T1000 (cell line): Measurements from ENCODE around the gene RNF123.

Source experiments
- DNase-seq: peaks from one replicate; lab custom pipeline; 2025; ENCODE audit warnings: mixed read lengths; lab: John Stamatoyannopoulos, UW

RNF123 gene

DNA sequence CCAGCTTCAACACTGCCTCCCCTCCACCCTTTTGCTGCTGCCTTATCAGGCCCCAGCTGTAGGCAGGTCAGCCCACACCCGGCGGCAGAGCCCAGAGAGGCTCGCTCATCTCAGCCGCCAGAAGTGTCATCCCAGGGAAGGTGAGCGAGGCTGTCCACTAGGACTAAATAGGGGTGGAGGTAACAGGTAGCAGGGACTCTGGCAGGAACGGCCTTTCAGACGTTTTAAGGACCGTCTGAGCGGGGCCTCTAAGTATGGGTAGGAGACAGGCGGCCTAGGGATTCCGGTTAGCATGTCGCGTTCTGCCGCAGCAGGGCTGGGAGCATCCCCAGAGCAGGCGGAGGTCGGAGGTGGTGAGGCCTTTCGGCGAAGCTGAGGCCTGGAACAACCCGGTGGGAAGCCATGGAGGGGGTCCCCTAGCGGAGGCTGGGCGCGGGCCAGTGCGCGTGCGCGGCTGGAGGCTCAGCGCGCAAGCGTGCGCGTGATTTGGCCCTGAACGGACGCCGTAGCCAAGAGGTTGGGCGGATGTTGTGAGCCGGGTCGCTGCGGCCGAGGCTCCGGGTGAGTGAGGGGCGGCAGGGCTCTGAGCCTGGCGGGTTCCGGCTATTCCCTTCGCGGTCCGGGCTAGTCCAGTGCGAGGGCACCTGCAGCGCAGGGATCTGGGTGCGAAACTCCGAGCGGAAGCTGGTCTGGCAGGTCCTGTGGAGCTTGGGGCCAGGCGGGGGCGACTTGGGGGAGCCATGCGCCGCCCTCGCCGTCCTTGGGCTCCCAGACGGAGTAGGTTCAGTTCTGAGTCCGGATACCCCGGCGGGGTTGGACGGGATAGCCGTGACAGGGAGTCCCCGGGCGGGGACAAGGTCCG, at the start of gene RNF123, which contains the start of gene MST1:
TSS of gene RNF123 (plus strand) at position 512 of the 862 bp plus-strand sequence. CDS start 1,609 bp downstream, outside the sequence.
TSS of gene MST1 (minus strand) at position 429 of the 862 bp plus-strand sequence. CDS start 783 bp downstream, outside the sequence.
- DNase-seq: no peak

DNA sequence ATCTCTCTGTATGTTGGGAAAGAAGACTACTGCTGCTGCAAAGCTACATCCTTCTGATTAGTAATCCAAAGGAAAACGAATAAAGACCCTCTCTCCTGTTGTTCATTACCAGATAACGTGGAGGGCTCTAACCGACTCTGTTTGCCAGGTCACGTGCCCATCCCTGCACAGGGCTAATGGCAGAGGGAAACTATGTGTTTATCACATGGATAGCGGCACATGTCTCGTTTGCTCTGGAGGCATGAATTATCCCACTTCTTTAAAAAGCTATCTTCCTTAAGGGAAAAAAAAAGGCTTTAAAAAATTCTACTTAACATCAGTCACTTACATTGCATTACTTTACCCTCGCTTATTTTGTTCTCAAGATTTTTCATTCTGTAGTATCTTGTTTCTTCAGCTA, 48.1 kb upstream of the RNF123 start:
- DNase-seq: no peak

DNA sequence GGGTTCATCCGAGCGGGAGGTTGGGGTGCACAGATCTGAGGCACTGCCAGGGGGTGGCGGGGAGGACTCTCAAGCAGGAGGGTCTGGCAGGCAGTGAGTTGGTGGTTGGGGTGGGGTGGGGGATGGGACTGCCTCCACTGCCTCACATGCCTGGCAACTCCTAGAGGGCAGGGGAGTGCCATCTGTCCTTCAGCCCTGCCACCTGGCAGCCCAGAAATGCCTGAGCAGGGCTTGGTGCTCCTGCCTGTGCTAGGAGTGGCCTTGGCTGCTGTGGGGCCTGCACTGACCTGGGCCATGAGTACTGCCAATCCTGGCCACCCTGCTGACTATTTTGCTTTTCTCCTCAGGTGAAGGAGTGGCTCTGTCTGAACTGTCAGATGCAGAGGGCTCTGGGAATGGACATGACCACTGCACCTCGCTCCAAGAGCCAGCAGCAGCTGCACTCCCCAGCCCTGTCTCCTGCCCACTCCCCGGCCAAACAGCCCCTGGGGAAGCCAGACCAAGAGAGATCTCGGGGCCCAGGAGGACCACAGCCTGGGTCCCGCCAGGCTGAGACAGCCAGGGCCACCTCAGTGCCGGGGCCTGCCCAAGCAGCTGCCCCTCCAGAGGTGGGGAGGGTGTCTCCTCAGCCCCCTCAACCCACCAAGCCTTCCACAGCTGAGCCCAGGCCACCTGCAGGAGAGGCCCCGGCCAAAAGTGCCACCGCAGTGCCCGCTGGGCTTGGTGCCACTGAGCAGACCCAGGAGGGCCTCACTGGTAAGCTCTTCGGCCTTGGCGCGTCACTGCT, 47.2 kb upstream of the RNF123 start:
- DNase-seq: no peak

DNA sequence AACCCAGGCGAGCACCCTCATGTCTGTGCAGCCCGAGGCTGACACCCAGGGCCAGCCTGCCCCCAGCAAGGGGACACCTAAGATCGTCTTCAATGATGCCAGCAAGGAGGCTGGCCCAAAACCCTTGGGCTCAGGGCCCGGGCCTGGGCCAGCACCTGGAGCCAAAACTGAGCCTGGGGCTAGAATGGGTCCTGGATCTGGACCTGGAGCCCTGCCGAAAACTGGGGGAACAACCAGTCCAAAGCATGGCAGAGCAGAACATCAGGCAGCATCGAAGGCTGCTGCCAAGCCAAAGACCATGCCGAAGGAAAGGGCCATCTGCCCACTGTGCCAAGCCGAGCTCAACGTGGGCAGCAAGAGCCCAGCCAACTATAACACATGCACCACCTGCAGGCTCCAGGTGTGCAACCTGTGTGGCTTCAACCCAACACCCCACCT, 46.6 kb upstream of the RNF123 start:
- DNase-seq: no peak

DNA sequence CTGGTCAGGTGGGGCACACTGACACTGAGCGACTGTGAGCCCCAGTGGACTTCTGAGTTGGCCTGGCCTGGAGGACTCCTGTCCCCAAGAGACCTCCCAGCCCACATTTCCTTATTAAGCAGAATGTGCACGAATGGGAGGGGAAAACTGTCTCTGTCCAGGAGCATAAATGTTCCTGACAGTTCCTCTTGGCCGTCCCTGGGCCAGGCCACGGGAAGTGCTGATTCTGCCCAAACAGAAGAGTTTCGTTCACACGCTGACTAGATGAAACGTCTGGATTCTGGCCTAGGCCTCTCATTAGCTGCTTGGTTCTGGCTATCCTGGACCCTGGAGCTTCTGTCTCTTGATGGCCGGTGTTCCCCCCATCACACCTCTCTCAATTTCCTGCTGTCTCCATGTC, 44.7 kb upstream of the RNF123 start:
- no peak for DNase-seq

DNA sequence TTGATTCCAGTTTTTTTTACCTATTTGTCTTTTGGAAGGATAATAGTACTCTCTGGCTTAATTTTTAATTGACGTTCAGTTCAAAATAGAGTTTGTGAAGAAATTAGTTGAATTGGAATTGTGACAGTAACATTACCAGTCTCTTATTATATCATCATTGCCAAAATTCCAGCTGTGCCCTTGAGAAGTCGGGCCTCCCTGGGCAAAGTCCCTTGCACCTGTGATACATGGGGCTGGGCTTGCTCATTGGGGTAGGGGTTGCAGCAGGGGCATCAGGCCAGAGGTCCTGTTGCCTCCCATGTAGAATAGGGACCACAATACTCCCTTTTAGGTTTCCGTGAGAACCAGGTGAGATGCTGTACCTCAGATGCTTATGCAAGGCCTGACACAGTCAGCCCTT, 43.1 kb upstream of the RNF123 start:
- no peak for DNase-seq

DNA sequence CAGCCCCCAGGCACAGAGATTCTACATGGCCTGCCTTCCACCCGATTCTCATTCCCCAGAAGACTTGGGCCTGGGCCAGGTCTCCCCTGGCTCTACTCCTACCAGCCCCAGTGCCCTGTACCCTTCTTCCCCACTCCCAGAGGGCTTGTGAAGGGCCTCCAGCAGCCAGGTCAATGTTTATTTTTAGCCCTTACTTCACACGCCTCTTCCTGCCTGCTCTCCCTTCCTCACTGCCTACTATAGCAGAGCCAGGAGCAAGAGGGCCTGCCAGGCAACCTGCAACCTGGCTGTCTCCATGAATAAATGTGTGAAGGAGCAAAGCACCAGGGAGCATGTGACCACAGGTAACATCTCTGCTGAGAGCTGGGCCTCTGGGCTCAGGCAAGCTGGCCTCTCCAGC, 41.6 kb upstream of the RNF123 start:
- no peak for DNase-seq

DNA sequence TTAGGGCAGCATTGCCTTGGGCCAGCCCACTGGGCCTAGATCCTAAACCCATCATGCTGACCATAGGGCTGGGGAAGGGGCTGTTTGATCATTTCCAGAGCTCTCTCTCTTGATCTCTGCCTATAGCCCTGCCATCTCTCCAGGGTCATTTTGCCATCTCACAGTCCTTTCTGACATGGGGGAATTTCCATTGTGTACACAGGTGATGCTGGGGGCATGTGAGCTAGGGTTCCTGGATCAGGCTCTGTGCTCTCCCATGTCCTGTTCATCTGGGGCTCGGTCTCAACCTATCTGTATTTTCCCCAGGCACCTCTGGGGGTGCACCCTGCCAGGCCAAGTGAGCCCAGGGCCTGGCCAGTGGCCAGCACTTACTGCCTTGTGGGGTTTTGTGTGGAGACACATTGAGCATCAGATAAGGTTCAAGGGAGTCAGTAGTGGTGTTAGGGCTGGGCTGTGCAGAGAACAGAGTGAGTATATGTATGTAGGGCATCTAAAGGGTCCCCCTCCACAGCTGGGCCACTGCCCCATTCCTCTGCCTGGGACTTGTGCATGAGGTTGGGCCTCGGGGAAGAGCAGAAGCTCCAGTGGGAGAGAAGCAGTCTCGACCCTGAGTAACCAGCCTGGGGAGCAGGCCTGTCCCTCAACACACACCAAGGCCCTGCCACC, 40.9 kb upstream of the RNF123 start:
- no peak for DNase-seq

DNA sequence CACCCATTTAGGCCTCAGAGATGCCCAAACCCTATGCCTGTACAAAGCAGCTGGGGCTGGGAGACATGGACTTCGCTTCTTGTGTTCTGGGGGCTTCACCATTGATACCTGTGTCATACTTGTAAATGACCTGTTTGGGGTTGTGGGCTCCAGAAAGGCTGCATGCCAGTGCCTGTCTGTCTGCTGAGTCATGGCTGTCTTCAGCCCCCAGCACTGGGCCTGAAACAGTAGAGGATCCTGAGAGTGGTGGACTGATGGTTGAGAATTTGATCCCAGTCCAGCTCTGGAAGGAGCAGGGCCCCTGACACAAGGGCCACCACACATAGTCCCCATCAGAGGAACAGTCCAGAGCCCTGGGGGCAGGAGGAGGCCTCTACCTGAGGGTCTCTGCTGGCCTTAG, 39.8 kb upstream of the RNF123 start:
- DNase-seq: no peak

DNA sequence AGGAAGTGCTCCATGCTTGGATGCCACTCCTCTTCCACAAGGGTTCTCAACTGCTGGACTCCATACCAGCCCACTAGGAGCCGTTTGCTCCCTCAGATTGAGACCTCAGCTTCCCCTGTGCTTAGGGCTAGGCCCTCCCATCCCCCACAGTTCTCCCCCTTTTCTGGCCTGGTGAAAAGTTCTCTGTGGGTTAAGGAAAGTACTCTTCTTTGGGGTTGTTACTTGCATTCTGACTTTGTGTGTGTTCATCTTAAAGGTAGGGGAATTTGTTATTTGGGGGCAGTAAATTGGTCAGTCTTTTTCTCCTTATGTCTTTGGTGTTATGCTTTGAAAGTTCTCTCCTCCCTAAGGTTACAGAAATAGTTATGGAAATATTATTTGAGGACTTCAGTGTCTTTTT, 39.2 kb upstream of the RNF123 start:
- DNase-seq: no peak

DNA sequence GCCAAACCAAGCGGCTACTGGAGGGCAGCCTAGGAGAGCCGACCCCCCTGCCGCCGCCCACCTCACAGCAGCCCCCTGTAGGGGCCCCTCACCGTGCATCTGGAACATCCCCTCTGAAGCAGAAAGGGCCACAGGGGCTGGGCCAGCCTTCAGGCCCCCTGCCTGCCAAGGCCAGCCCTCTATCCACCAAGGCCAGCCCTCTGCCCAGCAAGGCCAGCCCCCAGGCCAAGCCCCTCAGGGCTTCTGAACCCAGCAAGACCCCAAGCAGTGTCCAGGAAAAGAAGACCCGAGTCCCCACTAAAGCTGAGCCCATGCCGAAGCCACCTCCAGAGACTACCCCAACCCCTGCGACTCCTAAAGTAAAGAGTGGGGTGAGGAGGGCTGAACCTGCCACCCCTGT, 38.7 kb upstream of the RNF123 start:
- no peak for DNase-seq

DNA sequence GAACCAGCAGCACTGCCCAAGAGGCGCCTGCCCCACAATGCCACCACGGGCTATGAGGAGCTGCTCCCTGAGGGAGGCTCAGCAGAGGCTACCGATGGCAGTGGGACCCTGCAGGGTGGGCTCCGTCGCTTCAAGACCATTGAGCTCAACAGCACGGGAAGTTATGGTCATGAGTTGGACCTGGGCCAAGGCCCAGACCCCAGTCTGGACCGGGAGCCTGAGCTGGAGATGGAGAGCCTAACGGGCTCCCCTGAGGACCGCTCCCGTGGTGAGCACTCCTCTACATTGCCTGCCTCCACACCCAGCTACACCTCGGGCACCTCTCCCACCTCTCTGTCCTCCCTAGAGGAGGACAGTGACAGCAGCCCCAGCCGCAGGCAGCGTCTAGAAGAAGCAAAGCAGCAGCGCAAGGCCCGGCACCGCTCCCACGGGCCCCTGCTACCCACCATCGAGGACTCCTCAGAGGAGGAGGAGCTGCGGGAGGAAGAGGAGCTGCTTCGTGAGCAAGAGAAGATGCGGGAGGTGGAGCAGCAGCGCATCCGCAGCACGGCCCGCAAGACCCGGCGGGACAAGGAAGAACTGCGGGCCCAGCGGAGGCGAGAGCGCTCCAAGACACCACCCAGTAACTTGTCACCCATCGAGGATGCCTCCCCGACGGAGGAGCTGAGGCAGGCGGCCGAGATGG, 37.0 kb upstream of the RNF123 start:
- DNase-seq: no peak

DNA sequence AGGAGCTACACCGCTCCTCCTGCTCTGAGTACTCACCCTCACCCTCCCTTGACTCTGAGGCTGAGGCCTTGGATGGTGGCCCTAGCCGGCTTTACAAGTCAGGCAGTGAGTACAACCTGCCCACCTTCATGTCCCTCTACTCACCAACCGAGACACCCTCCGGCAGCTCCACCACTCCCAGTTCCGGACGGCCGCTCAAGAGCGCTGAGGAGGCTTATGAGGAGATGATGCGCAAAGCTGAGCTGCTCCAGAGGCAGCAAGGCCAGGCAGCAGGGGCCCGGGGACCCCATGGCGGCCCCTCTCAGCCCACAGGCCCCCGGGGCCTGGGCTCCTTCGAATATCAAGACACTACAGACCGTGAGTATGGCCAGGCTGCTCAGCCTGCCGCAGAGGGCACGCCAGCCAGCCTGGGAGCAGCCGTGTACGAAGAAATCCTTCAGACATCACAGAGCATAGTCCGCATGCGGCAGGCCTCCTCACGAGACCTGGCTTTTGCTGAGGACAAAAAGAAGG, 36.4 kb upstream of the RNF123 start:
- no peak for DNase-seq

DNA sequence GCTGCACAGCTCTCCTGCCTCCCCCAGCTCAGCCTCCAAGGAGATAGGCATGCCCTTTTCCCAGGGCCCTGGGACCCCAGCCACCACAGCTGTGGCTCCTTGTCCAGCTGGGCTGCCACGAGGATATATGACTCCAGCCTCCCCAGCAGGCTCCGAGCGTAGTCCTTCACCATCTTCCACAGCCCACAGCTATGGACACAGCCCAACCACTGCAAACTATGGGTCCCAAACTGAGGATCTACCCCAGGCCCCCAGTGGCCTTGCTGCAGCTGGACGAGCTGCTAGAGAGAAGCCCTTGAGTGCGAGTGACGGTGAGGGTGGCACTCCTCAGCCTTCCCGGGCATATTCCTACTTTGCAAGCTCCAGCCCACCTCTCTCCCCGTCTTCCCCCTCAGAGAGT, 35.7 kb upstream of the RNF123 start:
- DNase-seq: no peak

DNA sequence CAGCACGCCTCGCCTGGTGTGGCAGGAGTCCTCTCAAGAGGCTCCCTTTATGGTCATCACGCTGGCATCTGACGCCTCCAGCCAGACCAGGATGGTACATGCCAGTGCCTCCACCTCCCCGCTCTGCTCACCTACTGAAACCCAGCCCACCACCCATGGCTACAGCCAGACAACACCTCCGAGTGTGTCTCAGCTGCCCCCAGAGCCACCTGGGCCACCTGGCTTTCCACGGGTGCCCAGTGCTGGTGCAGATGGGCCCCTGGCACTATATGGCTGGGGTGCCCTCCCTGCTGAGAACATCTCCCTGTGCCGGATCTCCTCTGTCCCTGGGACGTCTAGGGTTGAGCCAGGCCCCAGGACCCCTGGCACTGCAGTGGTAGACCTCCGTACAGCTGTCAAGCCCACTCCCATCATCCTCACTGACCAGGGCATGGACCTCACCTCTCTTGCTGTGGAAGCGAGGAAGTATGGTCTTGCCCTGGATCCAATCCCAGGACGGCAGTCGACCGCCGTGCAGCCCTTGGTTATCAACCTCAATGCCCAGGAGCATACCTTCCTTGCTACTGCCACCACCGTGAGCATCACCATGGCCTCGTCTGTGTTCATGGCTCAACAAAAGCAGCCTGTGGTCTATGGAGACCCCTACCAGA, 35.1 kb upstream of the RNF123 start:
- DNase-seq: no peak

DNA sequence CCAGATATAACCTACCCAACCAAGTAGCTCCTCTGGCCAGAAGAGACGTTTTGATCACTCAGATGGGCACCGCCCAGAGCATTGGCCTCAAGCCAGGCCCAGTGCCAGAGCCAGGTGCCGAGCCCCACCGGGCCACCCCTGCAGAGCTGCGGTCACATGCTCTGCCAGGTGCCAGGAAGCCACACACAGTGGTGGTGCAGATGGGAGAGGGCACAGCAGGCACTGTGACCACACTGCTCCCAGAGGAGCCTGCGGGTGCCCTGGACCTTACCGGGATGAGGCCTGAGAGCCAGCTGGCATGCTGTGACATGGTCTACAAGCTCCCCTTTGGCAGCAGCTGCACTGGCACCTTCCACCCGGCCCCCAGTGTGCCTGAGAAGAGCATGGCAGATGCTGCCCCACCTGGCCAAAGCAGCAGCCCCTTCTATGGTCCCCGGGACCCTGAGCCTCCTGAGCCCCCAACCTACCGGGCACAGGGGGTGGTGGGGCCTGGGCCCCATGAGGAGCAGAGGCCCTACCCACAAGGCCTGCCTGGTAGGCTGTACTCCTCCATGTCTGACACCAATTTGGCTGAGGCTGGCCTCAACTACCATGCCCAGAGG, 34.3 kb upstream of the RNF123 start:
- no peak for DNase-seq

DNA sequence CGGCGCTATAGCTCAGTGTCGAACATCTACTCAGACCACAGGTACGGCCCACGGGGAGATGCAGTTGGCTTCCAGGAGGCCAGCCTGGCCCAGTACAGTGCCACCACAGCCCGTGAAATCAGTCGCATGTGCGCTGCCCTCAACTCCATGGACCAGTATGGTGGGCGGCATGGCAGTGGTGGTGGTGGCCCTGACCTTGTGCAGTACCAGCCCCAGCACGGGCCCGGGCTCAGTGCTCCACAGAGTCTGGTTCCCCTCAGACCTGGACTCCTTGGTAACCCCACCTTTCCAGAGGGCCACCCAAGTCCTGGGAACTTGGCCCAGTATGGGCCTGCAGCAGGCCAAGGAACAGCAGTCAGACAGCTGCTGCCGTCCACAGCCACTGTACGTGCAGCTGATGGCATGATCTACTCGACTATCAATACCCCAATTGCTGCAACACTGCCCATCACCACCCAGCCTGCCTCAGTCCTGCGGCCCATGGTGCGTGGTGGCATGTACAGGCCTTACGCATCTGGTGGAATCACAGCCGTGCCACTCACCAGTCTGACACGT, 33.5 kb upstream of the RNF123 start:
- DNase-seq: no peak

DNA sequence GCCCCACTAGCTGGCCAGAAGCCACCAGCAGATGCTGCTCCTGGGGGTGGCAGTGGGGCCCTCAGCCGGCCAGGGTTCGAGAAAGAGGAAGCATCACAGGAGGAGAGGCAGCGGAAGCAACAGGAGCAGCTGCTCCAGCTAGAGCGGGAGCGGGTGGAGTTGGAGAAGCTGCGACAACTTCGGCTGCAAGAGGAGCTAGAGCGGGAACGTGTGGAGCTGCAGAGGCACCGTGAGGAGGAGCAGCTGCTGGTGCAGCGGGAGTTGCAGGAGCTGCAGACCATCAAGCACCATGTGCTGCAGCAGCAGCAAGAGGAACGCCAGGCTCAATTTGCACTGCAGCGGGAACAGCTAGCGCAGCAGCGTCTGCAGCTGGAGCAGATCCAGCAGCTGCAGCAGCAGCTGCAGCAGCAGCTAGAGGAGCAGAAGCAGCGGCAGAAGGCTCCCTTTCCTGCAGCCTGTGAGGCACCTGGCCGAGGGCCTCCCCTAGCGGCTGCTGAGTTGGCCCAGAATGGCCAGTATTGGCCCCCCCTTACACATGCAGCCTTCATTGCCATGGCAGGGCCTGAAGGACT, 32.7 kb upstream of the RNF123 start:
- no peak for DNase-seq

DNA sequence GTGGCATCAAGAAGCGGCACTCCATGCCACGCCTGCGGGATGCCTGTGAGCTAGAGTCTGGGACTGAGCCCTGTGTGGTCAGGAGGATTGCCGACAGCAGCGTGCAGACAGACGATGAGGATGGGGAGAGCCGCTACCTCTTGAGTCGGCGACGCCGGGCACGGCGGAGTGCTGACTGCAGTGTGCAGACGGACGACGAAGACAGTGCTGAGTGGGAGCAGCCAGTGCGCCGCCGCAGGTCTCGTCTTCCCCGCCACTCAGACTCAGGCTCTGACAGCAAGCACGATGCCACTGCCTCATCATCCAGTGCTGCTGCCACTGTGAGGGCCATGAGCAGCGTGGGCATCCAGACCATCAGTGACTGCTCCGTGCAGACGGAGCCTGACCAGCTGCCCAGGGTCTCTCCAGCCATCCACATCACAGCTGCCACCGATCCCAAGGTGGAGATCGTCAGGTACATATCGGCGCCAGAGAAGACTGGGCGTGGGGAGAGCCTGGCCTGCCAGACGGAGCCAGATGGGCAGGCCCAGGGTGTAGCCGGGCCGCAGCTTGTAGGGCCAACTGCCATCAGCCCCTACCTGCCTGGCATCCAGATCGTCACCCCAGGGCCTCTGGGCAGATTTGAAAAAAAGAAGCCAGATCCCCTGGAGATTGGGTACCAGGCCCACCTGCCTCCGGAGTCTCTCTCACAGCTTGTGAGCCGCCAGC, 32.0 kb upstream of the RNF123 start:
- no peak for DNase-seq
